CD4-positive, alpha-beta T cell (primary cell): ENCODE data around the gene CYBA. TPM values are rescaled to one million over a fixed set of nuclear protein-coding genes. Genes with fewer than 3 reads are reported as not detected.

Experiments
- ATAC-seq: fragments of 200-7000 bp; cut with Tn5 transposase; one replicate; pipeline ENCODE4 v1.10.0; 2022; ENCODE audit warnings: mild to moderate bottlenecking; ENCODE audit not compliant: poor library complexity
- CTCF ChIA-PET: fragments of 350-600 bp; sonication (Branson Sonifier 250); formaldehyde crosslinking; loops from one replicate; lab custom pipeline; 2021; ENCODE audit warnings: antibody characterized with exemption, inconsistent platforms; lab: Charles Lee
- POLR2A ChIA-PET: fragments of 350-600 bp; sonication (Branson Sonifier 250); formaldehyde crosslinking; loops from one replicate; lab custom pipeline; 2021; ENCODE audit warnings: antibody characterized with exemption, inconsistent platforms; lab: Charles Lee
- DNase-seq, 14 experiments: peaks; one replicate each; pipeline ENCODE4 v3.0.0-alpha.2; 2013 to 2020; ENCODE audit warnings: mixed read lengths in 2 of 14
- H3K27ac ChIP-seq, 2 donors: one replicate each; pipeline versions ENCODE4 v1.5.1 to v1.7.0; 2013; ENCODE audit warnings: low read length in 2 of 2, low read depth in 1 of 2, mild to moderate bottlenecking in 1 of 2
- H3K27me3 ChIP-seq, 2 experiments: 1 replicate in 1 of 2; 2 replicates in 1 of 2; pipeline versions ENCODE4 v1.6.1 to v1.7.0; 2013; ENCODE audit warnings: low read length in 2 of 2, control low read depth in 1 of 2, mild to moderate bottlenecking in 1 of 2, moderate library complexity in 1 of 2; ENCODE audit not compliant: insufficient read depth in 2 of 2, control insufficient read depth in 1 of 2
- H3K36me3 ChIP-seq: one replicate; pipeline ENCODE4 v1.6.1; 2013; ENCODE audit warnings: low read length, control low read depth; ENCODE audit not compliant: insufficient read depth
- H3K4me1 ChIP-seq: one replicate; pipeline ENCODE4 v1.6.1; 2013; ENCODE audit warnings: low read length, control low read depth; ENCODE audit not compliant: insufficient read depth
- H3K4me3 ChIP-seq: one replicate; pipeline ENCODE4 v1.5.1; 2013; ENCODE audit warnings: mild to moderate bottlenecking, low read length, moderate library complexity
- H3K9me3 ChIP-seq, 2 experiments: 1 replicate in 1 of 2; 2 replicates in 1 of 2; pipeline versions ENCODE4 v1.6.1 to v1.7.0; 2013; ENCODE audit warnings: low read length in 2 of 2, mild to moderate bottlenecking in 2 of 2, control low read depth in 1 of 2, moderate library complexity in 1 of 2; ENCODE audit not compliant: control insufficient read depth in 1 of 2, insufficient read depth in 1 of 2
- H3K27ac Mint-ChIP-seq: one replicate; pipeline ENCODE4 v1.8.0; 2020; ENCODE audit warnings: mixed read lengths
- H3K27me3 Mint-ChIP-seq: one replicate; pipeline ENCODE4 v1.8.0; 2021; ENCODE audit warnings: mixed read lengths
- H3K36me3 Mint-ChIP-seq: one replicate; pipeline ENCODE4 v1.8.0; 2021; ENCODE audit warnings: low read depth, mixed read lengths
- H3K4me1 Mint-ChIP-seq: one replicate; pipeline ENCODE4 v1.8.0; 2021; ENCODE audit warnings: low read depth, mixed read lengths
- H3K4me3 Mint-ChIP-seq: one replicate; pipeline ENCODE4 v1.8.0; 2020; ENCODE audit warnings: mild to moderate bottlenecking, mixed read lengths
- H3K9me3 Mint-ChIP-seq: one replicate; pipeline ENCODE4 v1.8.0; 2020; ENCODE audit warnings: mixed read lengths
- intact Hi-C, 2 experiments: fragments of 100-400 bp; cut with DNase I in 1 of 2; cut with micrococcal nuclease in 1 of 2; formaldehyde crosslinking; loops; one replicate each; pipeline versions ENCODE4 v1.15.1 to v1.9.0; 2023 to 2025; cut with DNase I, micrococcal nuclease
- total RNA-seq, 174 experiments: library from RNA in 2 of 174; stranded (reverse) in 2 of 174; gene quantifications; one replicate each; pipeline ENCODE4 v1.2.3 and lab custom pipeline; 2021 to 2026
- TF ChIP-seq, protein P1 (sequence below): fragments of 200-600 bp; IDR thresholded peaks from one replicate; pipeline ENCODE4 v1.8.0; 2022; ENCODE audit warnings: antibody characterized with exemption, mild to moderate bottlenecking

The CYBA gene
- total RNA-seq, 2 experiments from 2014 or later: 292 to 294 TPM

DNA sequence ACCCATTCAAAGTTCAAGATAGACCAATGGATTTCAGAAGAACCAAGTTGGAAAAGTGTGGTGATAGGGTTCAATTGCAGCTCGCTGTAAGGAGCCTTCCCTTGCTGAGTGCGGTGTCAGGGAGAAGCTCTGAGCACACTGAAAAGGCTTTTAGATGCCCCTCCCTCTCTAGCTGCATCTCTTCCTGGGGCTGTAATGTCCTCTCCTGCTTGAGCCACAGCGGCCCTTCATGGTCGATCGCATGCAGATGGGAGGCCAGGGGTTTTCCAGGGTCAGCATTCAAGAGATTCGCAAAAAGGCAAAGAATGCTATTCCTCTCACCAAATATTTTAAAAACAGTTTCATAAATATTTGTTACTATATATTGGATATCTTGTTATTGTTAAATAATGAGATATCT, 56.9 kb downstream of the CYBA start:
- H3K4me1 Mint-ChIP-seq: peaks cover 22% of the 10 kb centered on the region
- Histone ChIP-seq H3K4me3 (no peak overlapping the region), H3K27ac (no peak overlapping the region), H3K27me3 (no peaks in the 10 kb centered on the region), H3K9me3 (no peaks in the 10 kb centered on the region), H3K4me1 (peaks cover 23% of the 10 kb centered on the region), H3K36me3 (peaks cover 40% of the 10 kb centered on the region)
- H3K27me3 Mint-ChIP-seq: no peaks in the 10 kb centered on the region
- ATAC-seq (no peak), DNase-seq (no peak)
- TF ChIP-seq, protein P1, sequence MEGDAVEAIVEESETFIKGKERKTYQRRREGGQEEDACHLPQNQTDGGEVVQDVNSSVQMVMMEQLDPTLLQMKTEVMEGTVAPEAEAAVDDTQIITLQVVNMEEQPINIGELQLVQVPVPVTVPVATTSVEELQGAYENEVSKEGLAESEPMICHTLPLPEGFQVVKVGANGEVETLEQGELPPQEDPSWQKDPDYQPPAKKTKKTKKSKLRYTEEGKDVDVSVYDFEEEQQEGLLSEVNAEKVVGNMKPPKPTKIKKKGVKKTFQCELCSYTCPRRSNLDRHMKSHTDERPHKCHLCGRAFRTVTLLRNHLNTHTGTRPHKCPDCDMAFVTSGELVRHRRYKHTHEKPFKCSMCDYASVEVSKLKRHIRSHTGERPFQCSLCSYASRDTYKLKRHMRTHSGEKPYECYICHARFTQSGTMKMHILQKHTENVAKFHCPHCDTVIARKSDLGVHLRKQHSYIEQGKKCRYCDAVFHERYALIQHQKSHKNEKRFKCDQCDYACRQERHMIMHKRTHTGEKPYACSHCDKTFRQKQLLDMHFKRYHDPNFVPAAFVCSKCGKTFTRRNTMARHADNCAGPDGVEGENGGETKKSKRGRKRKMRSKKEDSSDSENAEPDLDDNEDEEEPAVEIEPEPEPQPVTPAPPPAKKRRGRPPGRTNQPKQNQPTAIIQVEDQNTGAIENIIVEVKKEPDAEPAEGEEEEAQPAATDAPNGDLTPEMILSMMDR: no peak
- intact Hi-C loops: no loop called here
- H3K36me3 Mint-ChIP-seq: peaks cover 50% of the 10 kb centered on the region
- H3K4me3 Mint-ChIP-seq: no peak overlapping the region
- H3K9me3 Mint-ChIP-seq: no peaks in the 10 kb centered on the region
- ChIA-PET CTCF (no interaction called here), POLR2A (no interaction called here)
- no peak overlapping the region for H3K27ac Mint-ChIP-seq

DNA sequence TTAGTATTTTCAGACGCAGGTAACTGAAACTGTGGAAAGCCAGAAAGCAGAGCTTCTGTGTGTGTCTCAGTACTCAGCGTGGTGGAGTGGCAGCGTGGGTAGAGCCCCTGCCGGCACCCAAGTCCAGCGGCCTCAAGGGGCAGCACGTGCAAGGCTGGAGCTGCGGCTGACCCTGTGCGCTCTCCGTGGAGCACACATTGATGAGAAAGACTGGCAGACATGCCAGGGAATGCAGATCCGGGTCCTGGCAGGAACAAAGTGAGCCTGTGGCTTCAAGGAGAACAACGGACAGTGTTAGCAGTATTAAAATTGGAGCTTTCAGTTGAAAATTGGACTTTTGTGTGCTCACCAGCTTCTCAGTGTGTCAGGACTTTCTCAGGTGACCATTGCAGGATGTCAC, 57.4 kb downstream of the CYBA start:
- H3K36me3 Mint-ChIP-seq: peaks cover 54% of the 10 kb centered on the region
- Histone ChIP-seq H3K9me3 (no peaks in the 10 kb centered on the region), H3K27ac (no peak overlapping the region)

More for the DNA sequence above, 57.4 kb downstream of the CYBA start:
- TF ChIP-seq, protein P1: no peak
- H3K4me3 ChIP-seq: no peak overlapping the region
- ChIA-PET CTCF (no interaction called here), POLR2A (no interaction called here)
- intact Hi-C loops: no loop called here
- no peak for DNase-seq
- Mint-ChIP-seq H3K4me1 (peaks cover 26% of the 10 kb centered on the region), H3K27ac (no peak overlapping the region), H3K9me3 (no peaks in the 10 kb centered on the region), H3K4me3 (no peak overlapping the region), H3K27me3 (no peaks in the 10 kb centered on the region)
- peaks cover 37% of the 10 kb centered on the region for H3K36me3 ChIP-seq
- ATAC-seq: no peak
- no peaks in the 10 kb centered on the region for H3K27me3 ChIP-seq
- H3K4me1 ChIP-seq: peaks cover 26% of the 10 kb centered on the region

Other genes starting within 250 kb of the CYBA start
- gene ZFPM1, start 197.8 kb downstream of the CYBA start, total RNA-seq: 10 to 100 TPM; 22.8 to 24.2 TPM
- gene ZC3H18, start 80.7 kb downstream of the CYBA start, total RNA-seq: 10 to 100 TPM; 92.6 to 93.7 TPM
- under 1 TPM in 1 of 2 experiments, not detected in 1; 0.77 TPM for gene IL17C, start 12.5 kb downstream of the CYBA start, total RNA-seq
- 10 to 100 TPM; 74.2 to 76.9 TPM for gene MVD, start 12.0 kb upstream of the CYBA start, total RNA-seq
- 1 to 10 TPM; 3.0 to 3.5 TPM for gene SNAI3, start 35.5 kb upstream of the CYBA start, total RNA-seq
- gene RNF166, start 55.4 kb upstream of the CYBA start, total RNA-seq: 100 to 1,000 TPM; 334 to 355 TPM
- 10 to 100 TPM; 39.3 to 44.0 TPM for gene CTU2, start 55.5 kb upstream of the CYBA start, total RNA-seq
- 100 to 1,000 TPM; 142 to 146 TPM for gene PIEZO1, start 134.2 kb upstream of the CYBA start, total RNA-seq
- gene CDT1, start 152.7 kb upstream of the CYBA start, total RNA-seq: 1 to 10 TPM in 1 of 2 experiments, under 1 TPM in 1; 0.47 to 1.0 TPM
- gene APRT, start 160.9 kb upstream of the CYBA start, total RNA-seq: 100 to 1,000 TPM; 153 to 154 TPM
- gene GALNS, start 205.9 kb upstream of the CYBA start, total RNA-seq: 10 to 100 TPM; 18.4 to 19.7 TPM
- gene TRAPPC2L, start 206.1 kb upstream of the CYBA start, total RNA-seq: 10 to 100 TPM; 48.0 to 48.2 TPM
- gene PABPN1L, start 215.6 kb upstream of the CYBA start, total RNA-seq: not detected